PC-3 (cell line): ENCODE data around the gene SPRN.

ENCODE experiments used
- CTCF ChIP-seq: fragments of 300-600 bp; sonication (generic); conservative IDR thresholded peaks from 2 replicates; pipeline ENCODE4 v1.5.1; 2017; ENCODE audit warnings: antibody characterized with exemption, low read depth, mild to moderate bottlenecking, low read length
- EZH2phosphoT487 ChIP-seq: fragments of 300-600 bp; sonication (generic); IDR thresholded peaks from 2 replicates; pipeline ENCODE4 v1.6.1; 2018; ENCODE audit warnings: mild to moderate bottlenecking, antibody characterized with exemption, low read length, borderline replicate concordance

GRCh38 chr10:133458021-133458709 is 33.7 kb upstream of the SPRN start:
- no peak for TF ChIP-seq CTCF
- TF ChIP-seq EZH2phosphoT487 = no peak
